K562 (cell line): ENCODE data around the gene RGS6. TPM values are rescaled to one million over a fixed set of nuclear protein-coding genes. Genes with fewer than 3 reads are reported as not detected.

Source experiments
- ATF1 ChIP-seq, 2 experiments: fragments of 450-650 bp in 1 of 2; IDR thresholded peaks; 2 replicates each; pipeline ENCODE4 v1.6.1; 2016; ENCODE audit warnings: missing compliant biosample characterization in 1 of 2, missing genetic modification characterization in 1 of 2
- CBFA2T3 ChIP-seq: fragments of 450-650 bp; IDR thresholded peaks from 2 replicates; pipeline ENCODE4 v1.6.1; 2017
- MGA ChIP-seq: fragments of 450-650 bp; IDR thresholded peaks from 2 replicates; pipeline ENCODE4 v1.6.1; 2016; ENCODE audit warnings: mild to moderate bottlenecking, moderate library complexity
- NR2C2 ChIP-seq, 2 experiments: fragments of 200-800 bp in 1 of 2; sonication (Bioruptor generic) in 1 of 2; sonication (generic) in 1 of 2; formaldehyde crosslinking in 1 of 2; IDR thresholded peaks; 2 replicates each; pipeline versions ENCODE4 v1.6.1 to v1.8.0; 2016 to 2022; ENCODE audit warnings: mild to moderate bottlenecking in 1 of 2, missing compliant biosample characterization in 1 of 2, missing genetic modification characterization in 1 of 2, missing genetic modification reagents in 1 of 2
- ZNF311 ChIP-seq: fragments of 250-450 bp; sonication (Bioruptor Pico); IDR thresholded peaks from 2 replicates; pipeline ENCODE4 v1.4.0; 2020; ENCODE audit warnings: mild to moderate bottlenecking, moderate library complexity
- polyA plus RNA-seq, 8 experiments: library from polyadenylated mRNA; depleted of rRNA in 4 of 8; stranded (reverse) in 5 of 8; unstranded in 3 of 8; fragments of >200 nt; fragmentation: Nextera tagmentation in 2 of 8; fragmentation: Illumina TruSeq in 1 of 8; extraction: Ambion mirVana in 2 of 8; extraction: Trizol in 1 of 8; gene quantifications; 2 replicates each; pipeline versions ENCODE4 v1.2.1 to v1.2.3, GENCODE V29; 2011 to 2014; ENCODE audit warnings: inconsistent platforms in 1 of 8, missing spikeins in 1 of 8
- total RNA-seq, 7 experiments: library from RNA; depleted of rRNA in 6 of 7; stranded (reverse); fragments of >200 nt in 6 of 7; fragmentation: Illumina TruSeq in 2 of 7; extraction: Trizol in 2 of 7; gene quantifications; 2 replicates each; pipeline versions ENCODE4 v1.2.1 to v1.2.3, GENCODE V29; 2011 to 2021; ENCODE audit warnings: low replicate concordance in 1 of 7
- TF ChIP-seq, protein P1 (sequence below), 2 experiments: fragments of 450-650 bp; conservative IDR thresholded peaks; 2 replicates each; pipeline ENCODE4 v1.6.1; 2017; ENCODE audit warnings: mild to moderate bottlenecking in 2 of 2, moderate library complexity in 2 of 2
- TF ChIP-seq, protein P2 (sequence below): fragments of 200-800 bp; sonication (Bioruptor generic); IDR thresholded peaks from 2 replicates; pipeline ENCODE4 v1.6.1; 2017; ENCODE audit warnings: missing genetic modification characterization, missing compliant biosample characterization

The RGS6 gene
- total and polyA plus RNA-seq, 9 of the 15 experiments (the other 6 are each of a cell fraction or from before 2014, with no cell fraction given) = not detected

- TF ChIP-seq ZNF311 (CRISPR knock-in tag) = no peak
- peak; percentile 38; the same call in 1 of the 2 replicates for TF ChIP-seq MGA
- TF ChIP-seq, protein P1, sequence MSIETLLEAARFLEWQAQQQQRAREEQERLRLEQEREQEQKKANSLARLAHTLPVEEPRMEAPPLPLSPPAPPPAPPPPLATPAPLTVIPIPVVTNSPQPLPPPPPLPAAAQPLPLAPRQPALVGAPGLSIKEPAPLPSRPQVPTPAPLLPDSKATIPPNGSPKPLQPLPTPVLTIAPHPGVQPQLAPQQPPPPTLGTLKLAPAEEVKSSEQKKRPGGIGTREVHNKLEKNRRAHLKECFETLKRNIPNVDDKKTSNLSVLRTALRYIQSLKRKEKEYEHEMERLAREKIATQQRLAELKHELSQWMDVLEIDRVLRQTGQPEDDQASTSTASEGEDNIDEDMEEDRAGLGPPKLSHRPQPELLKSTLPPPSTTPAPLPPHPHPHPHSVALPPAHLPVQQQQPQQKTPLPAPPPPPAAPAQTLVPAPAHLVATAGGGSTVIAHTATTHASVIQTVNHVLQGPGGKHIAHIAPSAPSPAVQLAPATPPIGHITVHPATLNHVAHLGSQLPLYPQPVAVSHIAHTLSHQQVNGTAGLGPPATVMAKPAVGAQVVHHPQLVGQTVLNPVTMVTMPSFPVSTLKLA (conservative IDR thresholded peaks at IDR 0.05) = peak in 1 of 2 experiments; percentile 52; a peak in 1 of 4 replicates
- no peak for TF ChIP-seq ATF1 (CRISPR knock-in tag; IDR thresholded peaks at IDR 0.05)
- TF ChIP-seq ATF1 (tag; IDR thresholded peaks at IDR 0.05) = no peak
- TF ChIP-seq NR2C2 (CRISPR knock-in tag; IDR thresholded peaks at IDR 0.05) = no peak
- no peak for TF ChIP-seq NR2C2 (tag; IDR thresholded peaks at IDR 0.05)
- peak; percentile 91 for TF ChIP-seq CBFA2T3
- TF ChIP-seq, protein P2, sequence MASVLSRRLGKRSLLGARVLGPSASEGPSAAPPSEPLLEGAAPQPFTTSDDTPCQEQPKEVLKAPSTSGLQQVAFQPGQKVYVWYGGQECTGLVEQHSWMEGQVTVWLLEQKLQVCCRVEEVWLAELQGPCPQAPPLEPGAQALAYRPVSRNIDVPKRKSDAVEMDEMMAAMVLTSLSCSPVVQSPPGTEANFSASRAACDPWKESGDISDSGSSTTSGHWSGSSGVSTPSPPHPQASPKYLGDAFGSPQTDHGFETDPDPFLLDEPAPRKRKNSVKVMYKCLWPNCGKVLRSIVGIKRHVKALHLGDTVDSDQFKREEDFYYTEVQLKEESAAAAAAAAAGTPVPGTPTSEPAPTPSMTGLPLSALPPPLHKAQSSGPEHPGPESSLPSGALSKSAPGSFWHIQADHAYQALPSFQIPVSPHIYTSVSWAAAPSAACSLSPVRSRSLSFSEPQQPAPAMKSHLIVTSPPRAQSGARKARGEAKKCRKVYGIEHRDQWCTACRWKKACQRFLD = no peak
These were observed 548.4 kb downstream of the RGS6 start (continued) for GRCh38 chr14:72480464-72481243.
